HG03025 (cell line): ENCODE results near the gene EXTL1.
"Not testable (repeated sequence)": the region's sequence is repeated elsewhere in the genome, so short reads cannot be mapped to it uniquely, and the experiment has no call there.

Experiments
- ATAC-seq: cut with Tn5 transposase; IDR thresholded peaks from one replicate; pipeline ENCODE4 v1.9.1; 2021; ENCODE audit warnings: mild to moderate bottlenecking, moderate library complexity; ENCODE audit not compliant: unreplicated experiment, low FRiP score

The EXTL1 gene, protein sequence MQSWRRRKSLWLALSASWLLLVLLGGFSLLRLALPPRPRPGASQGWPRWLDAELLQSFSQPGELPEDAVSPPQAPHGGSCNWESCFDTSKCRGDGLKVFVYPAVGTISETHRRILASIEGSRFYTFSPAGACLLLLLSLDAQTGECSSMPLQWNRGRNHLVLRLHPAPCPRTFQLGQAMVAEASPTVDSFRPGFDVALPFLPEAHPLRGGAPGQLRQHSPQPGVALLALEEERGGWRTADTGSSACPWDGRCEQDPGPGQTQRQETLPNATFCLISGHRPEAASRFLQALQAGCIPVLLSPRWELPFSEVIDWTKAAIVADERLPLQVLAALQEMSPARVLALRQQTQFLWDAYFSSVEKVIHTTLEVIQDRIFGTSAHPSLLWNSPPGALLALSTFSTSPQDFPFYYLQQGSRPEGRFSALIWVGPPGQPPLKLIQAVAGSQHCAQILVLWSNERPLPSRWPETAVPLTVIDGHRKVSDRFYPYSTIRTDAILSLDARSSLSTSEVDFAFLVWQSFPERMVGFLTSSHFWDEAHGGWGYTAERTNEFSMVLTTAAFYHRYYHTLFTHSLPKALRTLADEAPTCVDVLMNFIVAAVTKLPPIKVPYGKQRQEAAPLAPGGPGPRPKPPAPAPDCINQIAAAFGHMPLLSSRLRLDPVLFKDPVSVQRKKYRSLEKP

DNA sequence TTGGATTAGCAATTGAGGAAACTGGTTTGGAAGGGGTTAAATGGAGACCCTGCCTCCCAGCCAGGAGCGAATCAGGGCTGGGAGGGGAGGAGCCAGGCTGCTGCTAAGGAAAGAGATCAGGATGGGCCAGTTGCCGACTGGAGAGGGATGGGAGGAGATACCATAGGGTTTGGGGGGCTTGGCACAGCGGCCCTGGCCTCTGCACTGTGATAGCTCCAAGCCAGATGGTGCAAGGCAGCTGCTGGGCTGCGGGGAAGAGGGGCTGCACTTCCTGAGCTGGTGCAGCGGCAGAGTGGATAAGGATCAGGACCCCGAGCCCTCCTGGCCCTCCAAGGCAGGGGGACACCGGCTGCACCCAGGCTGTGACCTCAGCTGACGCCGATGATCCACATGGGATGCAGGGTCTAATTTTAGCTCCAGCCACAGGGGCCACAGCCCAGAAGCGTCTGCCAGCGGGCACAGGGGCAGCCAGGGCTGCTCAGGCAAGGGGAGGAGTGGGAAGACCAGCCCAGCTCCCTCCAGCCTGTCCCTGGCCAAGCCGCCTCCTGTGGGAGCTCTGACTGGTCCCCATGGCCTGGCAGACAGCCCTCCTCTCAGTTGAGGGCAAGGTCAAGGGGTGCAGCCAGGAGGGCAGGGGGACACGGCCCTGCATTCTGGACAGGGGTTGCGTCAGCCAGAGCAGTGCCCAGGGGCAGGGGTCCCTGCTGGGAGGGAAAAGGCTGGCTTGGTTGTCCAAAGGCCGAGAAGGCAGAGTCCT lies at the start of gene EXTL1:
TSS of gene EXTL1 (plus strand) at position 129 of the 757 bp plus-strand sequence. CDS start 872 bp downstream, outside the sequence.
- ATAC-seq = no peak

DNA sequence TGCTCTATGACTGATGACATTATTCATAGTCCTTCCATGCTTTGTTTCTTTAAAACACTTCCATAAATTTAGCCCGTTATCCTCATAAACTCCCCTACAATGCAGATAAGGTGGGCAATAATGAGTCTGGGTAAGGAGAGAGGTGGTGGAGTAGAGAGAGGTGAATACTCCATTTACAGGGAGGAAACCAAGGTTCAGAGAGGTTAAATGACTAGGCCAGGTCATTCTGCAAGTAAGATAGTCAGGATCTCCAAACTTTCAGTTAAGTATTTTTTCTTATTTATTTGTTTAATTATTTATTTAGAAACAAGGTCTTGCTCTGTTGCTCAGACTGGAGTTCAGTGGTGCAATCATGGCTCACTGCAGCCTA lies 49.8 kb upstream of the EXTL1 start:
- no peak for ATAC-seq

DNA sequence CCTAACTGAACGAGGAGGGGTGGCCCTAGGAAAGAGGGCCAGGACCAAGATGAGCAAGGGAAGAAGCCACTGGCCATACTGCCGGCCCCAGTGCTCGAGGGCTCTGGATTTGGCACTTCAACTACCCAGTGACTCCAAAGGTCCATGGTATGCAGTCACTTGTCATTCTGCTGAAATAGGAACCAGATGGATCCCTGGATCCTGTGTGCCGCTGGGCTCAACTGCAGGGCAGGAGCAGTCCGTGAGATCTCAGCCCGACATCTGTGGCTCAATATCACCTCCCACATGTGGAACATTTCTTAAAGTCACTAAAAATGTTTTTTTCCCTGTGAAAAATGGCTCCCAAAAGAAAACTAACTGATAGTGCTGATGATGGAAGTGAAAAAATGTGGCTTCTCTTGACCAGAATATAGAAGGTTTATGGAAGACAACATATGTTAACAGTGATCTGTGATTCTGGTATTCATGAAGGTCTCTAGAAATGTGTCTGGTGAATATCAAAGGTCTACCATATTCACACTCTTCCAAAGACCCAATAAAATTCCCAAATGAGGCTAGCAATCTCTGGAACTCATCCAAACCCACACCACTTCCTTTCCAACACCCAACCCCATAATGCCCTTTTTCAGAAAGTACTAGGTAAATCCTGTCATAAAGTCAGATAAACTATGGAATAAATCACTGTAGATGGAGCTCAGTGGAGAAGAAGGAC lies 47.8 kb upstream of the EXTL1 start:
- ATAC-seq = no peak

DNA sequence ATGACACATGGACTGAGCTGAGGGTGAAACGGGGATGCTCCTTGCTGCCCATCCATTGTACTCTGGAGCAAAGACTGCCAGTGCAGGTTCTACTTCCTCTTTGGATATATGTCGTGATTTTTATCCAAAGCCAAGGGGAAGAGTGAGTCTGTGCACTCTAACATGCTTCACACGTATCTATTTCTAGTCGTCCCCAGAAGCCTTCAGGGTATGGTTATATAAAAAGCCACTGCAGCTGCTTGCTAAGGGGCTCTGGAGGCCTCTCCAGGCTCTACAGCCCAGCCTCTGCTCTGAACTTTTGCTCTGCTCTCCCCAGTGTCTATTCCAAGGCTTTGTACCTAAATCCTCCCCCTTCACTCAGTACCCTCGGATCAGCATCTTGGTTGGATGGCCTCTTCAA lies 43.8 kb upstream of the EXTL1 start:
- ATAC-seq = no peak

DNA sequence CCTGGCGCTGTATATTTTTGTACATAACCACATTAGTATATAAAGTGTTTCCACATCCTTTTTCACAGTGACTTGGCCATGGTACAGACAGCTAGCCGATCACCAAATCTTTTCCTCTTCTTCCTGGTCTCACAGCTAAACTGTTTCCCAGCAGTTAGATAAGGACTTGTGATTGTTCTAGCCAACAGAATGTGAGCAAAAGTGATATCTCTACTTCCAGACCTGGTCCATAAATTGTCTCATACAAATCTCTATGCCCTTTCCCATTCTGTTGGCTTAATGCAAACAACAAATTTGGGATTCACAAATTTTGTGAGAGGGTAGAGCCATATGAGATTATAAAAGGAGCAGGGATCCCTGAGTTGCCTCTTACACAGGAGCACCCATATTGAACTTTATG lies 43.2 kb upstream of the EXTL1 start:
- ATAC-seq = no peak

DNA sequence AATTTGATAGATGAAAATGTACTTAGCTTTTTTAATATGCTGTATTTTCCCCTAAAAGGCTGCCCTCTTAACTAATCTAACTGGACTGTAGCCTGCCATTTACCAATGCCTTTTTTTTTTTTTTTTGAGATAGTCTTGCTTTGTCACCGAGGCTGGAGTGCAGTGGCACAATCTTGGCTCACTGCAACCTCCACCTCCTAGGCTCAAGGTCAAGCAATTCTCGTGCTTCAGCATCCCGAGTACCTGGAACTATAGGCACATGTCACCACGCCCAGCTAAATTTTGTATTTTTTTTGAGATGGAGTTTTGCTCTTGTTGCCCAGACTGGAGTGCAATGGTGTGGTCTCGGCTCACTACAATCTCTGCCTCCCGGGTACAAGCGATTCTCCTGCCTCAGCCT lies 42.4 kb upstream of the EXTL1 start:
- ATAC-seq = no peak

DNA sequence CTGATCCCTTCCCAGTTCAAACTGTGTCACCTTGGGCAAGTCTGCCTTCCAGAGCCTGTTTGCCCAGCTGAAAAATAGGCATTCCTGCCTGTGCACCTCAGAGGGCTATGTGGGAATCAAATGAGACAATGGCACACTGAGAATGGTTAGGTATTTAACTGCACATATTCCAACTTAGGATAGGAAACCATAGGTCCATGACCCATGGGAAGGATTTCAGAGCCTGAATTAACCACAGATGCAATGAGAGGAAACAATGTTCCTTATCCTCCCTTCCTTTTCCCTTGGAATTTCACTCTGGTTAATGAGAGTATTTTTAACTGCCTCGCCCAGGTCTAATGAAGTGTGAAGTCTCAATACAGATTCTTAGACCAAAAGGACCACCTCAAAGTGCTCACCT lies 36.4 kb upstream of the EXTL1 start:
- no peak for ATAC-seq

DNA sequence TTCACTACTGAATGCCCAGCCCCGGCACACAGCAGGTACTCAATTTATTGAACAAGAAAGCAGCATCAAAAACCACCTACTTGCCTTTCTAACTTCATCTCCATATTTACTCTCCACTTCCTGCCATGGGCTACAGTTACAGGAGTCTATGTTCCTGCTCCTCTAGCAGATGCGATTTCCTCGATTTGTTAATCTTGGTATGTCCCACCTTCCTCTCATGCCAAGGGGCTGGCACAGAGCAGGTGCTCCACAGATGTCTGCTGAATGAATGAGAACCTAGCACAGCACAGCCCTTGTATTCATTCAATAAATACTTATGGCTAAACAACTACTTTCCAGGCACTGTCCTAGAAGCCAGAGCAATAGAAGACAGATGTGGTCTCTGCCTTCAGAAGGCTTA lies 35.9 kb upstream of the EXTL1 start:
- no peak for ATAC-seq

DNA sequence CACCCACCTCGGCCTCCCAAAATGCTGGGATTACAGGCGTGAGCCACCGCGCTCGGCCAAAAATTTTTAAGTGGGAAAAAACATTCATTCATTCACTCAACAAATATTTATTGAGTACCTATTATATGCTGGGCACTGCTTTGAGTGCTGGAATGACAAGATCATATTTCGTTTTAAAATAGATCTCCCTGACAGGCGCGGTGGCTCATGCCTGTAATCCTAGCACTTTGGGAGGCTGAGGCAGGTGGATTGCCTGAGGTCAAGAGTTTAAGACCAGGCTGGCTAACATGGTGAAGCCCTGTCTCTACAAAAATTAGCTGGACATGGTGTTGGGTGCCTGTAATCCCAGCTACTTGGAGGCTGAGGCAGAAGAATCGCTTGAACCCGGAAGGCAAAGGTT lies 34.8 kb upstream of the EXTL1 start:
- ATAC-seq = not testable (repeated sequence)

DNA sequence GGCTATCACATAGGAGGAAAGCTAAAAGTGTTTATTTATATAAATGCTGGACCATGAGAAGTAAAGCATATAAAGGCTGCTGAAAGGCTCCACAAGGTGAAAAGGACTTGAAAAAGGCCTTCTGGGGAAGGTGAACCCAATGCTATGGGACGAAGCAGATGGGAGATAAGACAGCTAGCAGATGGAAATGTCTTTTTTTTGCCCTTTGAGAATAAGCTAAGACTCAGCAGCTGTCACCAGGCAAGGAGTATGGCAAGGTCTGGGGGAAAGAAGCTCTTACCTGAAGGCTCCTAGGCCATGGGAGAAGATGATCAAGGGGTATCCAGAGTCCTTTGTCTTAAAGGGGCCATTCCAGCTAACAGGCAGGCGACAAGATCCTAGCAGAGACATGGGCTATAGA lies 33.6 kb upstream of the EXTL1 start:
- ATAC-seq = no peak

DNA sequence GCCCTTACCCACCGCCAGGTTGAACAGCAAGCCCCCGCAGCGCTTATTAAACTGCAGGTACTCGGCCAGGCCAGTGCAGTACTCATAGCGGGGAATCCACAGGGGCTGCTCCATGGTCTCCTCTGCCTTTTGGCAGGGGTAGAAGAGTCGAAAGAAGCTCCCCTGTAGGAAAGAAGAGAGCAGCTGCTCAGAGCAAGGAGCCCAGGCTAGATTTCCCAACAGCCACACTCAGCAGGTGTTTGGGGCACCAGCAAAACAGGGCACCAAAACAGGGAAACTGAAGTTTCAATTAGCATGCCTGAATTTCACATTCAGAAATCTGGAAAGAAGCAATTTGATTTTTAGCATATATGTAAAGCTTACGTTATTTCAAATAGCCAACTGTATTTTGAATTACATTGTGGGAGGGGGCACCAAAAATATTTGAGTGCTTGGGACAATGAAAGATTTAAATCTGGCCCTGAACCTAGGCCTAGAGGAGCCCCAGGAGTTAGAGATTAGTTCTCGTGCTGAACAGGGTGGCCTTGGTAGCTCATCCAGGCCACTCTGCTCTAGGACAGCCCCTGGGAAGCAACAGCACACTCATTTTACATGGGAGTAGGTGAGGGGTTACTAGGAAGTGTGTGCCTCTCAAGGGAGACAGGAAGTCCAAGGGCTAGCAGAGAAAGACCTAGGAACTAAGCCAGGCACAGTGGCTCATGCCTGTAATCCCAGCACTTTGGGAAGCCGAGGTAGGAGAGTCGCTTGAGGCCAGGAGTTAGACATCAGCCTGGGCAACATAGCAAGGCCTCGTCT lies 31.9 kb upstream of the EXTL1 start:
- ATAC-seq = no peak

DNA sequence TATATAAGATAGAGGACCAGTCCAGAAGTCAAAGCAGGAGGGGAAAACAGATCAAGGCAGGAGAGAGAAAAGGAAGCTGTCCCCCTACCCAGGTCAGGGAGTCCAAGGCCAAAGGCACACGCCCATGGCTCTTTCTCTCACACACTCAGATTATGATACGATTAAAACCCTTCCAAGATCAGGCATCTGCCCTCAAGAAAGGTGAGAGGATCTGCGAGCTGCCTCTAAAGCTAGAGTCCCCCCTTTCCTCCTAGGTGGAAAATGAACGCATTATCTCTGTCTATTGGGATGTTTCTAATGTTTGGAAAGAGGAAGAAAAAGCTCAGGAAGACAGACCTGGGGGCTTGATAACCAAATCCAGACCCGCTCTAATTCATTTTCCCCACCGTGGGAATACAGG lies 31.3 kb upstream of the EXTL1 start:
- ATAC-seq = no peak

DNA sequence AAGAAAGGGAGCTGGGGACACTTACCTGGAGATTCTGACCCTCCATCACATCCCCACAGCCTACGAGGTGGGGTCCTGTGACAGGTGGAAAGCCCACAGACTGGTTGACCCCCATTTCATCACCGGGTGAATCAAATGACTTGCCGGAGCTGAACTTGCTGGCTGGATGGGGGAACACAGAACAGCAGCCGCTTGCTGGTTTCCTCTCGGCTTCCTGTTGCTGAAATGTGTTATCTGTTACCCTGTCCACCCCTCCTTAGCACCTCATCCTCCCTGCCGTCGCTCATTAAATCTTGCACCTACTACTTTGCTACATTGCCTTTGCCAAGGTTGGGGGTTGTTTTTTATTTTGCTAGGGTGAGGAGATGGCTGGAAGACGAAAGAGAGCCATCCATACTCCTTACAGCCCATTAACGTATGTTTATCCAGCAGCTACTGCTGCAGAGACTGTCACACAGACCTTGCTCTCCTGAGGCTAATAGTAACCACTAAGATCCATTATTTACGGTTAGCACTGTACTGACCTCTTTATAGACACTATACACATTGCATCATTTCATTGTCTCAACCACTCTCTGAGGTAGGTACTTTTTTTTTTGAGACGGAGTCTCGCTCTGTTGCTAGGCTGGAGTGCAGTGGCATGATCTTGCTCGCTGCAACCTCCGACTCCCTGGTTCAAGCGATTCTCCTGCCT lies 30.7 kb upstream of the EXTL1 start:
- no peak for ATAC-seq

DNA sequence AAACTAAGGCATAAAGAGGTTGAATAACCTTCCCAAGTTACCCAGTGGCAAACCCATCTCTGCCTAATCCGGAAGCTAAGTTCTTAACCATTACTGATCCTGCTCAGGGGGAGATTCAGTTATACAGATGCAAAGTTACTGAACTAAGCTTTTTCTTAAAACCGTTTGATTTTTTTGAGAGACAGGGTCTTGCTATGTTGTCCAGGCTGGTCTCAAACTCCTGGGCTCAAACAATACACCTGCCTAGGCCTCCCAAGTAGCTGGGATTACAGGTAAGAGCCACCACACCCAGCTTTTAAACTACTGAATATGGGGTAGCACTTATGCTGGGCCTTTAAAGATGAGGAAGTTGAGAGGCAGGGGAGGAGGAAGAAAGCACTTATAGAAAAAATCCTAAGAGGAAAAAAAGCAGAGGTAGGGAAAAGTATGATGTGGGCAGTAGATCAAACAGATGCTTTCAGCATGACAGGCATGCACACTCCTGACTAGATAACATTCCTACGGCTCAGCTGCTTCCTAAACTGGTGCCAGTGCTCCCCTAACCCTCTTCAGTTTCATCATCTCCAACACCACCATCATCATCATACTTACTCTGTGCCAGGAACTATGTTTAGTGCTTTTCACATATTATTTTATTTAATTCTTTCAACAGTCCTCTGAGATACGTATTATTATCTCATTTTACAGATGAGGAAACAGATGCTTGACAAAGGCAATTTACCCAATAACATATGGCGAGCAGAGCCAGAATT lies 29.5 kb upstream of the EXTL1 start:
- ATAC-seq = no peak

DNA sequence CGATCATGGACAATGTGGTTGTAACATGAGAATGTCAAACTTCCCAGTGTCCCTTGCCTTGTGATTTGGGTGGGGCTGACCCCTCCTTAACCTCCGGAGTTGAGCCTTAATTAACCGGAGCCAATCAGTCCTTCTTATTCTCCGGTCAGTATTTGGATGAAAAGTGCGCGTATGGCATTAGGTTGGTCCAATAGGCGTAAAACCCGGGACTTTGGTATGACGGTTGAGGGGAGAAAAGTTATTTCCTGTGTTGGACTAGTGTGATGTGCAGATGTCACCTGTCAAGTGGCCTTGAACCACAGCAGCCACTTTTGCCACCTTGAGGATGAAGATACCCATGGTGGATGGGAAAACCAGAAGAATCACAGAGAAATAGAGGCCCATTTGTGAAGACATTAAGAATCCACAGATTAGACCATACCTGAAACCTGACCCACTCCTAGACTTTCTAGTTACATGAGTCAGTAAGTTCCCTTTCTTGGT lies 28.8 kb upstream of the EXTL1 start:
- ATAC-seq = no peak

DNA sequence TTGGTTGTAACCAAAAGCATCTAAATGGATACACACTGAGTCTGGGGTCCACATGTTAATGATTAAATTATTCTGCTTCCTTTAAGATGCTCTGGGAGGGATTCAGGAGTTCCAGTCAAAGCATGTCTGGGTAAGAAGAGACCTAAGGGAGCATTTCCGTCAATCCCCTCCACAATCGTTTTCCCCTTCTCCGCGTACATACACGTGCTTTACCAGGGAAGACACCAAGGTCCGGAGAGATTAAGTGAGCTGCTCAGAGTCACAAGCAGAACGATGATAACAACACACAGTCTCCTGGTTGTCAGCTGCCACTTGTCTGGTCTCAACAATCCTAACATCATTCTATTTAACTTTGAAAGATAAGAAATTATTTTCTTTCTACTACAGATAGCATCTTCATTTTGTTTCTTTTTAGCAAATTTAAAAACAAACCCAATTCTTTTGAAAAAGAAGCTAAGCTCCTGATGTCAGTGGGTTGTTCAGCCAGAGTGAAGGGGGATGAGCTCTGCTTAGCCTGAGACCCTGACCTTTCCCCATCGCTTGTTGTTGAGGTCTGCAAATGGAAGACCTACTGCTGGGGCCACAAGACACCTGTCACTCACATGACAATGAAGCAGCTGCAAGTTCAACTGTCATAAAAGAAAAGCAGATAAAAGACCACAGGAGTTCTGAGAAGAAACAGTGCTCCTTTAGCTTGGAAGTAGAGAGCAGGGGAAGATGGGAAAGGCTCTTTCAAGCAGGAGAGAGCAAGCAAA lies 28.2 kb upstream of the EXTL1 start:
- no peak for ATAC-seq

DNA sequence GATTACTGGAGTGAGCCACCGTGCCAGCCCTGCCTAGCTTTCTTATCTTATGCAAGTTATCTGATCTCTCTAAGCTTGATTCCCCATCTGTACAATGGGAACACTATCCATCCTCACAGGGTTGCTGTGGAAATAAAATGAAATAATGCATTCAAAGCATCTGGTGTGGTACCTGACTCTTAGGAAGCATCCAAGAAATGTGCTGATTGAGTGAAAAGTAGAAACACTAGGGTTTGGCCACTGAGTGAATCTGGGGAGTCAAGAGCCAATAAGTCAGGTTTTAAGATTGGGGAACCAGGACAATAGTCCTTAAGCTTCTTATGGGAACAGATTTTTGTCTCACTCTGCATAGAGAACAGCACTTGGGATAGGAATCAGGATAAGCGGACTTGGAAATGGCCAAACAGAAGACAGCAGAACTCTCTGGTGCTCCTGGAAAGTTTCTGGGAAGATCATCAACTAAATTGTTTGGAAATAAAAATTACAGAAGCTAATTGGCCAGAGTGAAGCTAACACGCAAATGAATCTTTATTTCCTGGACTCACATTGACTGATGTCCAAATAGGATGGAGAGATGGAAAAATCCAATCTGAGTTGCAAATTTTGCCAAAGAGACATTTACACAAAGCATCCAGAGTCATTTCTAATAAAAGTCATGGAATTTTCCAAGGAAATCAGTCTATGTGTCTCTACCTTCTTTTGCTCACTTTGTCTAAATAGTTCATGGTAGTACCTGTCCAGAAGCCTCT lies 27.0 kb upstream of the EXTL1 start:
- no peak for ATAC-seq
